Measurements from ENCODE around the gene IQCE. TPM values are rescaled to one million over a fixed set of nuclear protein-coding genes. Genes with fewer than 3 reads are reported as not detected.

The IQCE gene
- total and polyA plus RNA-seq, 2 donors (not counting 1 experiment from before 2014, with no cell fraction given) = 3.5 to 9.5 TPM

- Histone ChIP-seq H3K9me3 (ENCODE audit: control extremely low read depth in 1 of 3, control insufficient read depth in 2 of 3, insufficient read depth in 1 of 3, low read length in 2 of 3) (no peaks in the 10 kb centered on the region), H3K27me3 (replicated peaks in 1 of 4; ENCODE audit: control extremely low read depth in 1 of 4, control insufficient read depth in 3 of 4, insufficient read depth in 4 of 4, low read length in 3 of 4) (no peaks in the 10 kb centered on the region), H3K27ac (ENCODE audit: low read length in 2 of 2) (no peak overlapping the region), H4K20me1 (ENCODE audit: control insufficient read depth, insufficient read depth, low read length, poor library complexity, severe bottlenecking) (no peaks in the 10 kb centered on the region), H3K79me2 (ENCODE audit: control insufficient read depth, insufficient read depth, low read length) (no peaks in the 10 kb centered on the region), H3K4me2 (replicated peaks; ENCODE audit: low read depth, low read length, poor library complexity, severe bottlenecking) (no peak overlapping the region), H3K36me3 (replicated peaks in 1 of 2; ENCODE audit: control extremely low read depth in 1 of 2, control insufficient read depth in 1 of 2, extremely low read depth in 1 of 2, insufficient read depth in 2 of 2, low read length in 1 of 2) (no peaks in the 10 kb centered on the region), H3K4me1 (ENCODE audit: control insufficient read depth in 2 of 2, insufficient read depth in 2 of 2, low read length in 2 of 2) (peaks cover 16 to 30% of the 10 kb centered on the region in 2 donors), H3K9ac (ENCODE audit: low read length) (no peak overlapping the region), H2AFZ (ENCODE audit: insufficient read depth, low read depth, low read length, poor library complexity, severe bottlenecking) (no peak overlapping the region), H3K4me3 (ENCODE audit: control extremely low read depth in 1 of 5, extremely low read depth in 1 of 5, insufficient read depth in 1 of 5, low read depth in 2 of 5, low read length in 4 of 5) (no peak overlapping the region)
- H3K4me1 Mint-ChIP-seq = peaks cover 33% of the 10 kb centered on the region
- H3K4me3 Mint-ChIP-seq = no peak overlapping the region
- intact Hi-C loops (cut with micrococcal nuclease) = no loop called here
- no peak for TF ChIP-seq CTCF (IDR thresholded peaks at IDR 0.05)
- TF ChIP-seq EZH2 (IDR thresholded peaks at IDR 0.05; ENCODE audit: borderline replicate concordance, insufficient read depth, low read depth, low read length, poor library complexity, severe bottlenecking) = no peak
- DNase-seq (no peak), ATAC-seq (ENCODE audit: low read depth) (no peak)
- H3K27me3 Mint-ChIP-seq = no peaks in the 10 kb centered on the region
- WGBS (ENCODE audit: insufficient coverage) = 96% methylated on average over 11 of the region's 11 CpGs
- ChIA-PET CTCF (interaction anchor here (1.1 to 1.4 kb wide), 2 partner anchors 13 to 142 kb away, joined by 3 to 4 read pairs; no protein-coding TSS in a partner anchor), POLR2A (no interaction called here)
- no peak overlapping the region for H3K27ac Mint-ChIP-seq
- H3K9me3 Mint-ChIP-seq (ENCODE audit: insufficient read depth) = no peaks in the 10 kb centered on the region
Measured at GRCh38 chr7:2611401-2611800, 52.6 kb downstream of the IQCE start.

GRCh38 chr7:2611922-2612321 is 53.1 kb downstream of the IQCE start:
- no peaks in the 10 kb centered on the region for H3K9me3 ChIP-seq (ENCODE audit: control extremely low read depth in 1 of 3, control insufficient read depth in 2 of 3, insufficient read depth in 1 of 3, low read length in 2 of 3)
- ChIA-PET POLR2A (no interaction called here), CTCF (interaction anchor here (1.0 to 1.4 kb wide), 3 partner anchors 8 to 143 kb away, joined by 3 to 4 read pairs (median 3); no protein-coding TSS in a partner anchor)
- ATAC-seq (ENCODE audit: low read depth) = no peak
- H3K36me3 ChIP-seq (replicated peaks in 1 of 2; ENCODE audit: control extremely low read depth in 1 of 2, control insufficient read depth in 1 of 2, extremely low read depth in 1 of 2, insufficient read depth in 2 of 2, low read length in 1 of 2) = no peaks in the 10 kb centered on the region
- no peaks in the 10 kb centered on the region for H4K20me1 ChIP-seq (ENCODE audit: control insufficient read depth, insufficient read depth, low read length, poor library complexity, severe bottlenecking)
- Mint-ChIP-seq H3K4me1 (peaks cover 33% of the 10 kb centered on the region), H3K27ac (no peak overlapping the region), H3K27me3 (no peaks in the 10 kb centered on the region), H3K4me3 (no peak overlapping the region), H3K9me3 (ENCODE audit: insufficient read depth) (no peaks in the 10 kb centered on the region)
- H3K27ac ChIP-seq (ENCODE audit: low read length in 2 of 2) = no peak overlapping the region
- intact Hi-C loops (cut with micrococcal nuclease) = no loop called here
- DNase-seq = no peak
- H3K27me3 ChIP-seq (replicated peaks in 1 of 4; ENCODE audit: control extremely low read depth in 1 of 4, control insufficient read depth in 3 of 4, insufficient read depth in 4 of 4, low read length in 3 of 4) = no peaks in the 10 kb centered on the region
- H3K79me2 ChIP-seq (ENCODE audit: control insufficient read depth, insufficient read depth, low read length) = no peaks in the 10 kb centered on the region
- no peak overlapping the region for H3K9ac ChIP-seq (ENCODE audit: low read length)
- no peak overlapping the region for H3K4me2 ChIP-seq (replicated peaks; ENCODE audit: low read depth, low read length, poor library complexity, severe bottlenecking)
- no peak overlapping the region for H2AFZ ChIP-seq (ENCODE audit: insufficient read depth, low read depth, low read length, poor library complexity, severe bottlenecking)
- WGBS (ENCODE audit: insufficient coverage) = 92% methylated on average over 10 of the region's 10 CpGs
- H3K4me3 ChIP-seq (ENCODE audit: control extremely low read depth in 1 of 5, extremely low read depth in 1 of 5, insufficient read depth in 1 of 5, low read depth in 2 of 5, low read length in 4 of 5) = no peak overlapping the region
- TF ChIP-seq EZH2 (IDR thresholded peaks at IDR 0.05; ENCODE audit: borderline replicate concordance, insufficient read depth, low read depth, low read length, poor library complexity, severe bottlenecking) (no peak), CTCF (IDR thresholded peaks at IDR 0.05) (no peak)
- peaks cover 16 to 30% of the 10 kb centered on the region in 2 donors for H3K4me1 ChIP-seq (ENCODE audit: control insufficient read depth in 2 of 2, insufficient read depth in 2 of 2, low read length in 2 of 2)
